GM18868 (cell line): ENCODE data around the gene RNF182.
"Not testable (repeated sequence)": the region's sequence is repeated elsewhere in the genome, so short reads cannot be mapped to it uniquely, and the experiment has no call there.

Source experiments
- ATAC-seq: cut with Tn5 transposase; IDR thresholded peaks from one replicate; pipeline ENCODE4 v1.9.1; 2021; ENCODE audit warnings: mild to moderate bottlenecking, moderate library complexity; ENCODE audit not compliant: unreplicated experiment

Gene RNF182

DNA sequence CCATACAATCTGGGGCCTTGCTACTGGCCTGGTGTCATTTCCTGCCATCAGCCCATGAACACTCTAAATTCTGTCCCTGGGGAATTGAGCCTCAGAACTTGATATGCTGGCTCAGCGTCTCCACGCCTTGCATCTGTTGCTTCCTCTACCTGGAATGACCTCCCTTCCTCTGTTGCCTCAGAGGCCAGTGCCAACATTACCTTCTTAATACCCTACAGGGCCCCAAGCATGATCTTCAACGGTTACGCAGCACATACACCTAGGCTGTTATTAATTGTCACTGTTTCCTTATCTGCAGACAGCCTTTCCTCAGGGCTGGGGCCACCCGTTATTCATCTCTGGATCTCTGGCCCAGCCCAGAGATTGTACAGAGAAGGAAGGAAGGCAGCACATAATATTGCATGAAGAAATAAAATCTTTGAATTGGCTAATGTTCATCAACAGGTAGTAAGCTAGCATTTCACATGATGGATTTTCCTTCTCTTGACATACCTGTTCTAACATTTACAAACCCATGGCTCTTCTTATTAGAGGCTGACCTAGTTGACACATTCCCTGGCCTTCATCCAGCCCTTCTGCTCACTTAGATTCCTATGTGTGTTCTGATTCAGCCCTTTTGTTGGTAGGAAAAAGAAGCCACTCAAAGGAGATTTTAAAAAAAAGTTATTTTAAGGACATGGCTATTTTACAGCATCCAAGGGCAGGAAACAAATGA lies 8.4 kb upstream of the RNF182 start:
- no peak for ATAC-seq

DNA sequence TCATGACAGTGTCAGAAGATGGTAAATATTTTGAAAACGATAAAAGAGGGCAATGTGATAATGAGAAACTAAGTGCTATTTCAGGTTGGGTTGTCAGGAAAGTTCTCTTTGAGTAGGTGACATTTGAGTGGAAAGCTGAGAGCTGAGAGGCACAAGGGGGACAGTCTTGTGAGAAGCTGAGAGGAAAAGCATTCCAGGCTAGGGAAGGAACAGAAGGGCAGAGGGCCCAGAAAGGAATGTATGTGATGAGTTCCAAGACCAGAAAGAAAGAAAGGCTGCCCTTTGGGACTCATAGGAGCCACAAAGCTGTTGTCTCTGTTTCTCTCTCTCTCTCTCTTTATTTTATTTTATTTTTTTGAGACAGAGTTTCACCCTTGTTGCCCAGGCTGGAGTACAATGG lies 7.6 kb upstream of the RNF182 start:
- no peak for ATAC-seq

DNA sequence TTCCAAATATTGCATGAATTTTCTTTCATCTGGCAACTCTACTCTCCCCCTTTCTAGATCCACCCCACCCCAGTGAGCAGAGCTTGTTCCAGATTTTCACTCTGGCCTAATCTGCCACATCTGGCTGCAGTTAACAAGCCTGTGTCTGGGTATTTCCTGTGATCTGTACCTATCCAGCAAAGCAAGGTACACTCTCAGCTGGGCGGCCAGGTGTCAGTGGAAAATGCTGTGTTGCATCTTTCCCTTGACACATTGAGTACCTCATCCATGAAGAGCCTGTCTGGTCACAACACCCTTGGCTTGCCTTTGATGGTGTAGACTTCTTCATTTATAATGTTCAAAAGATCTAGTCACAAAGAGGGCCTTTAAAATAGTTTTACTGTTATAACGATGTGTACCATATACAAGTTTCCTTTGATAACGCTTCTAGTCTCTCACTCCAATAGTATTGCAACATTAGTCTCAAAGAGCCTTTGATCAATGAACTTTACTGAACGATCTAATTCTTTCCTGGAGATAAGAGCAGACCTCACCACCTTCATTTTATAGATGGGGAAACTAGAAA lies 6.0 kb upstream of the RNF182 start:
- no peak for ATAC-seq

DNA sequence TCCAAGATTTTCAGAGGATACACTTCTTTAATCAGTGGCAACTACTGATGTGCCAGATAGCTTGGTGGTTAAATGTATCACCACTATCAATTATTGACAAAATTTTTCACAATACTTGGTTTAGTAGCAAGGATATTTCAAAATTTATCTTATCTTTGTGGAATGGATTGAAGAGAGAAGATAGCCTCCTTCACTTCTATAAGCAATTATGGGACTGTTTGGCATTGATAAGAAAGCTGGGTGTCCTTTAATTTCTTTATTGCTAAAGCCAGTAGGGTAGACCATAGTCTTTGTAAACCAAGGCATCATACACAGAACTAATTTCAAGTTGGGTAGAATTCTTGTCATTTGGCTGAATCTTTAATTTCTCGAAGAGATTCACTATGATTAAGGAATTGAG lies 4.9 kb upstream of the RNF182 start:
- ATAC-seq, result no peak

DNA sequence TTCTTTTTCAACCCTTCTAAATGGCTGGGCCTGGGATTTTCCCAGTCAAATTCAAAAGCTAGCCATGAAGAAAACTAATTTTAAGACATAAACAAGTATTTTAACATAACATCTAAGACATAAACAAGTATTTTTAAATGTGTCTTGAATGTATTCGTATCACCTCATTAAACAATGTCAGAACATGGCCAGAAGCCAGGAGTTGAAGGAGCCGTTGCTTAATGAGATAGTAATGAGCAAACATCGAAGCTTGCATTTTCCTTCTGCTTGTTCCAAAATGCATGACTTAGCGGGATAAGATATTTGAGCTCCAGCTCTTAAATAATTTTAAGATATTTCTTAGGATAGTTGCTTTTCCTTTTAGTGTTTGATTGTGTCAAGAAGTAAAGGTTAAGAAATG lies 4.2 kb upstream of the RNF182 start:
- no peak for ATAC-seq

DNA sequence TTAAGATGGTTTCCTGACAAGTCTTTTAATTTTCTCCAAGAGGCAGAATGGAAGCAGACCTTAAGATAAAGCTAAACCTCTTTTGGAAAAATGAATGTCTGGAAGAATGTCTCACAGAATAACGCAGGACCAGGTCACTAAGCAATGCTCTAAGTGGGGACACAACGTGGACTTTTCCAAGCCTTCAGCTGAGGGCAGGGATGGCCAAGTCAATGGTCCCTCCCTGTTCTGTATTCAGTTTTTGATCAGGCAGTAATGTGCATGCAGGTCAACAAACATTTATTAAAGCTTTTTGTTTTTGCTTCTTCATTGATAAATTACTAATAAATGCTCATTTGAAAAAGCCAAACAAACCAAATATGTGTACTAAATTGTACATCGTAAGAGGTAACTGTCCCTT lies 2.0 kb upstream of the RNF182 start:
- no peak for ATAC-seq

DNA sequence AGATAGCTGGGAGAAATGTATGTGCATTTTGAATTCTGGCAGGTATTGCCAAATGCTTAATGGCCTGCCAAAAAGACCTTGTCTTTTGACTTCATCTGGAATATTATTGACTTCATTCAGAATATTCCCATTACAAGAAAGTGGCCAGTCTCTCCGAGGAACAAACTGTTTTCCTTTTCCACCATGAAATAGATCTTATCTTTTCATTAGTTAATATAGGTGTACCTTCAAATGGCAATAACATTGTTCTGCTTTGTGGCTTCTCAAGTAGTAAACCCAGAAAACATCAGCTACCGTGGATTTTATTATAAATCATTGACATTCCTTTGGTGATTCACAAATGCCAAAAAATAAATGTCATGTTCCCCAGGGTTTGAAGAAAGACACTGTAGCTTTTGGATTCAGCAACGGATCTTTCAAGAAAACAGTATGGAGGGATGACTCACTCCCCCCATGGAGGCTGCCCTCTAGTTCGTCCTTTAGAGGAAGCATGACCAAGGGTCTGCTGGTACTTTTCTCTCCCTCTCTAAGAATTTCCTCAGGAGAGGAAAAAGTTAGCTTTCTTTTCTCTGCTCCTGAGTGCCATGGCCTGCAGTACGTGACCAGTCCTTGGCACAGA lies 1.1 kb upstream of the RNF182 start:
- no peak for ATAC-seq

DNA sequence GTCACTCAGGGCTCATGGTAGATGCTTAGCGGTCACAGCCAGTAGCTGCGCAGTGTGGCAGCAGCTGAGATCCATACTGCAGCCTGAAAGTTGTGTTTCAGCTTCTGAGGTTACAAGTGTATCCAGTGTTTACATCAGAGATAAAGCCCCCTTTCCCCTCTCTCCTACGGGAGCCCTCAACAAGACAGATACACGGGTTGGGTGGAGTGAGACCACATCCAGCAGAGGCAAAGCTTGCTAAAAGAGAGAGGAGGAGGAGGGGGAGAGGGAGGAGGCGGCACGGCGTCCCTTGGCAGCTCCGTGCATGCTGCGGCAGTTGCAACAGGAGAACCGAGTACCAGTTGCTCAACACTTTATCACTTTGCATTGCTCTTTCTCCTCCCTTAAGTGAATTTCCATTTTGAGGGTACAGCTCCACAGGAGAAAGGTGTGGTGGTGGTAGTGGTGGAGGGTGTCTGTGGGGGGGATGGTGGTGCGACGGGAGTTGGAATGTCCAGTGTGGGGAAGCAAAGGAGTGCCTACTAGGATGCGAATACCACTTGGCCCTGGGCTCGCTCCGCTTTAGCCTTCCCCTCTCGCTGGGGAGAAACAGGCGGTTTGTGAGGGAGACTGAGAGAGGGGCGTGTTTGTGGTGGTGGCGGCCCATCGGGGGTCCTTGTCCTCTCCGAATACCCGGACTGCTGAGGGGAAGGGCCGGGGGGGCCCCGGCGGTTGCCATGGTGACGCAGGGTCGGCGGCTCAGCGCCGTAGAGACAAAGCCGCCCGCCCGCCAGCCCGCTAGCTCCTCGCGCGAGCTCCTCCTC lies 405 bp upstream of the RNF182 start:
- ATAC-seq, result no peak

DNA sequence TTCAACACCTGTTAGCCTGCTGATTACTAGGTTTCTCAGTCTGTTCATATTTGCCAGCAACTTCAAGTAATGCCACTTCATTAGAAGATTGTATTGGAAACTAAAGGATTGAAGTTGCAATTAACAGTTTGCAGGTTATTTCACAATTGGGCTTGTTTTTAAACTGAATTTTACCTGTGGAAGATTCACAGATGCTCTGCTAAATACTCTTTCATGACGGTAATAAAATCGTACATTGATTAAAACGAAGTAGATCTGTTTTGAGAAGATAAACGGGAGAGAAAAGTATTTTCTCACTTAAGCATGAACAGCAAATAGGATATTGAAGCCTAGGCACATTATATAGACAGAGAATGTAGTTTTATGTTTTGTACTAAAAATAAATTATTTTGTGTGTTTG lies 1.6 kb downstream of the RNF182 start:
- no peak for ATAC-seq

DNA sequence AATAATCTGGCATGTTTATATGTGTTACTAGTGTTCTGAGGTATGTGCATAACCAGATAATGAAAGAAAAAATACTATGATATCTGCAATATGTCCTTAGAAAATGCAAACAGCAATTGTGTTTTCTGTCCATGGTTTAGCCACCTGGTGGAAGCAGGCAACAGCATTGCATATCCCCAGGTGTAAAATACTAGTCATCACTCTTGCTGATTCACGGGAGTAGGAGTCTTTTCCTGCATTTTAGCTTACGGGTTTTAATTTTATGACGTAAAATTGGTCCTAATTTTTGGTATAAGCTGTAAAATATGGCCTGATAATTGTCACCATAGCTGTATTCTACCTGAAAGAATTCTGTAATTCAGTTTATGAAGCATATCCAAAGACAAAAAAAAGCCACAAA lies 2.5 kb downstream of the RNF182 start:
- no peak for ATAC-seq

DNA sequence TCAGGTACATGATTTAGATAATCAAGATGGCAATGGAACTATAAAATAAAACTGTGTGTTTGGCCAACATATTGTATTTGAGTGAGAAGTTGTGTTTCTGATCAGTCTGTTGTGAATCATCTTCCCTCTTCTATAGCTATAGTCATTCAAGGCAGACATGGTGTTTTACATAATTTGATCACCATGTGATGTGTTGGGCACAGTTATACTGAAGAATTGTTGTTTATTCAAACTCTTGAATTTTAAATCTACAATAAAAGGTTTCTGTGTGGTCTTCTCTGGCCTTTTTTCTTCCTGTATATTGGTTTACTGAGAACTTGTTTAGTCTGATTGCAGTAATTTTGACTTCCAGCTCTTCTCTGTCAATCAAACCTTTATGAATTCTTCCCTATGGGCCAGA lies 4.4 kb downstream of the RNF182 start:
- ATAC-seq, result no peak

DNA sequence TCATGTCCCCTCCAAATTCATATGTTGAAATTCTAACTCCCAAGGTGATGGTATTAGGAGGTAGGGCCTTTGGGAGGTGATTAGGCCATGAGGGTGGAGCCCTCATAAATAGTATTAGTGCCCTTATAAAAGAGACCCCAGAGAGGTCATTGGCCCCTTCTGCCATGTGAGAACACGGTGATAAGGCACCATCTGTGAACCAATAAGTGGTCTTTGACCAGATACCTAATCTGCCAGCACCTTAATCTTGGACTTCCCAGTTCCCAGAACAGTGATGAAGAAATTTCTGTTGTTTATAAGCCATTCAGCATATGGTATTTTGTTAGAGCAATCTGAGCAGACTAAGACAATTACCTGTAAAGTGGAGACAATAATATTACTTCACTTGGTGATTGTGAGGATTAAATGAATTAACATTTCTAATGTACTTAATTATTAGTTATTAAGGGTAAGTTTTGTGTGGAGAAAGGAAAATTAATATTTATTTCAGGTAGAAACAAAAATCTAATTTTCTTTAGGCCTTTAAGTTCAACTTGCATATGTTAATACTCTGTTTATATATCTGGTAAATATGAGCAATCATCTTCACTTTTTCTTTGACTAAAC lies 7.1 kb downstream of the RNF182 start:
- no peak for ATAC-seq

DNA sequence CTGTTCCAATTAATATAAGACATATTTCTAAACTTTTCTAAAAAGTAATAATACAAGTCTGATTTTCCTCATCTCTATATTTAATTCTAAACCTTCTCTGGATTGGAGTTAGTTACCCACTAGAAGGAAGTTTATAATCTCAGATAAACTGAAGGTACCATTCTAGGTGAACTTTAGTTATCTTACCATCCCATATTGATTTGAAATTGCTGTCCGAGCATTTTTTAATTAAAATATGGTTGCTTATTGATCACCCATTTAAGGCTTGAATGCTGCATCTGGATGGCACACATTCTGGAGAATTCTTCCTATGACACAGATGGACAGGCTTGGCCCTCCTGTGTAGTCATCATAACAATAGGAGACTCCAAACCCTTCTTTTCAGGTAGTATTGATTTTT lies 8.0 kb downstream of the RNF182 start:
- ATAC-seq, result no peak

DNA sequence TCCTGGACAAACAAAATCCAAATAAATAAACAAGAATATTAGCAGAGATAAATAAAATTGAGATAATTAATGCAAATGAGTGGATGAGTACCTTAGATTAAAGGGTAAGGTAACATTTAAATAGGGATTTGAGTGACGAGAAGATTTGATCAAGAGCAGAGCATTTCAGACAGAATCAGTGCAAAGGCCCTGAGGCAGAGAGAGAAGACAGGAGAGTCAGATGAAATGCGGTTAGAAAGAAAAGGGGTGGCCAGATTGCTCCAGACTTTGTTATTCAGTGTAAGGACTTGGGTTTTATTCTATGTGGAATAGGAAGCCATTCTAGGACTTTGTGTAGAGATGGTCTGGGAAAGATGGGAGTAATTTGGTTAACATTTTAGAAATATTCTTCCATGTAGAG lies 10.0 kb downstream of the RNF182 start:
- no peak for ATAC-seq

DNA sequence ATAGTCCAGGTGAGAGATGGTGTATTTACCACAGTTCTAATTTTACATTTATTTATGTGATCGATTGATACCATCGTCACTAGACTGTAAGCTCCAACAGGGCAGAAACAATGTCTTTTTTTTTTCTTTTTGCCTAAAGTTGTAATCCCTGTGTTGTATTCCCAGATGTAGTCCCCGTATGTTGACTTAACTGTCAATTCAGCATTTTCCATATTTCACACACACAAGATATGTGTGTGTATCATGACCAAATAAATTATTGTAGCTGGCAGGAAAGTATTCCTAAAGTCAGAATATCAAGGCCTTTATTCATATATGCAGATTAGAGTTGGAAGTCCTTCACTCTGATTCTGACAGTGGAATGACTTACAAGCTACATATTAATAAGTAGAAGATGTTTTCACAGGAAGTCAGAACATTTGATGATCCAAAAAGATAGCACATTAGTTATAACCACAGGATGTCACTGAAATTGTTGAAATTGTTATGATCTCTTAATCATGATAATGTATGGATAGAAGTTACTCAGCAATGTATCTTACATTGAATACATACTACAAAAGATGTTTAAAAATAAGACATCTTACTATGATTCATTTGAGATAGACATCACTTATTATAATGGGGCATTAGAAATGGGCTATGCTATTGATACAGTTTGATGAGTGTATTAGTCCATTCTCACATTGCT lies 10.6 kb downstream of the RNF182 start:
- ATAC-seq, result no peak

DNA sequence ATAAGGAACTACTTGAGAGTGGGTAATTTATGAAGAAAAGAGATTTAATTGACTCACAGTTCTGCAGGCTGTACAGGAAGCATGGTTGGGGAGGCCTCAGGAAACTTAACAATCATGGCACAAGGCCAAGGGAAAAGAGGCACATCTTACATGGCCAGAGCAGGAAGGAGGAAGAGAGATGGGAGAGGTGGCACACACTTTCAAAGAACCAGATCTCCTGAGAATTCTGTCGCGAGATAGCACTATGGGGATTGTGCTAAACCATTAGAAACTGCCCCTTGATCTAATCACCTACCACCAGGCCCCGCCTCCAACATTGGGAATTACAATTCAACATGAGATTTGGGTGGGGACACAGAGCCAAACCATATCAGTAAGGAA lies 11.1 kb downstream of the RNF182 start:
- ATAC-seq, result not testable (repeated sequence)

DNA sequence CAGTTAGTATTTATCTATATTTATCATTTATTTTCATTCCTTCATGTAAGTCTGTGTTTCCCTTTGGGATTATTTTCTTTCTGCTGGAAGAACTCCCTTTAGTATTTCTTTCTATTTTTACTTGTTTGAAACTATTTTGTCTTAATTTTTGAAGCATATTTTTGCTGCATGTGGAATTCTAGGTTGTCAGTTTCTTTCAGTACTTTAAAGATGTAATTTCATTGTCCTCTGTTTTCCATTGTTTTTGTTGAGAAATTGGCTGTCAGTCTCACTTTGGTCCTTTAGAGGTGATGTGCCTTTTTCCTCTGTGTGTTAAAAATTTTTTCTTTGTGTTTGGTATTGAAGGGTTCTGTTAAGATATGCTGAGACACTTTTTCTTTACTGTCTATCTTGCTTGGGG lies 17.1 kb downstream of the RNF182 start:
- no peak for ATAC-seq

DNA sequence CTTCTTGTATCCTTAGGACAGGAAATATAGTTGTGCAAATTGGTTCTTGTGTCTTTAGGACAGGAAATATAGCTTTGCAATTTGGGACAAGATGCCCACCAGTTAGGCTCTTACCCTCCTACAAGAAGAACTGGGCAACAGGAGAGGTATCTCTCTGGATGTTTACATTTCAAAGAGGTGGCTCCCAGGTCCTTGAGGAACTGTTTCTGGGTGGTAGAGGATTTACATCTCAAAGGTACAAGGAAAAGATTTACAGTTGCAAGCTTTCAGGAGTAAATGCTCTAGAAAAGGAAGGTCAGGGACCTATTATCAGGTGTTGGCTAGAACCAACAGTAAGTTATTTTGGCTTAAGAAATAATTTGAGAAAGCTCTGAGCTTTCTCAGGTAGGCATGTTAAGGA lies 19.2 kb downstream of the RNF182 start:
- ATAC-seq, result no peak

DNA sequence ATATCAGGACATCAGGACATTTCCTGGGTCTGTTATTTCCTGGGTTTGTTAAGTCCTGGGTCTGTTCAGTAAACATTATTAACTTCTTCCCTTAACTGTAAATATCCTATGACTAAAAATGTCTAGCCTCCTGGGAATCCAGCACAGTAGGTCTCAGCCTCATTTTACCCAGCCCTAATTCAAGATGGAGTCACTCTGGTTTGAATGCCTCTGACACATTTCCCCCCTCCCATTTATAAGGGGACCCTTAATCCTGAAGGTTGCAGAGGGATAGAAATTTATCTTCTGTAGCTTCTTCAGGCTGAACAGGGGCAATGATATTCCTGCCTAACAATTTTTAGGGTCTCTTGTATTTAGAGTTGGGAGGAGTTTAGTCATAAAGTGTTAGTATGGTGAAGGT lies 21.8 kb downstream of the RNF182 start:
- no peak for ATAC-seq

DNA sequence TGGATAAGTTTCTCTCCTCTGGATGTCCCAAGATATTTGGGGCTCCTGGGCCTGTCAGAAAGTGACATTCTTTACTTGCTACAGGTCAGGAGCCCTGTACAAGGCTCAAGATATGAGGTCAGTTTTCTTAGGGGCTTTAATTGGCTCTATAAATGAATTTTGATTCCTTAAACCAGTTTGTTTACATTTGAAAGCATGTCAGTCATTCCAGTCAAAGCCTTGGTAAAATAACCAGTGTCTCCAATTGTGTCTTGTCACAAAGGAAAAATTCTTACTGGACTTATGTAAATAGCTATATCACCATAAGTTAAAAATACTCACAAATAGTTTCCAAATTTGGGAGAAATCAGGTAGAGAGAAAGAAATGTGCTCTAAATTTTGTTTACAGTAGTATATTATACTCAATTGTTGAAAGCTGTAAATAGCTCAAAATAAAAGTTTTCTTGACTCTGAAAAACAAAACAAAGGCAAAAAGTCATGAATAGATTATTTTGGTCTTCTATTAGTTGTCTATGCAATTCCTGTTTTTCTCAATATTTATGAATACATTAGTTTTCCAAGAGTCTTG lies 22.9 kb downstream of the RNF182 start:
- ATAC-seq, result no peak

DNA sequence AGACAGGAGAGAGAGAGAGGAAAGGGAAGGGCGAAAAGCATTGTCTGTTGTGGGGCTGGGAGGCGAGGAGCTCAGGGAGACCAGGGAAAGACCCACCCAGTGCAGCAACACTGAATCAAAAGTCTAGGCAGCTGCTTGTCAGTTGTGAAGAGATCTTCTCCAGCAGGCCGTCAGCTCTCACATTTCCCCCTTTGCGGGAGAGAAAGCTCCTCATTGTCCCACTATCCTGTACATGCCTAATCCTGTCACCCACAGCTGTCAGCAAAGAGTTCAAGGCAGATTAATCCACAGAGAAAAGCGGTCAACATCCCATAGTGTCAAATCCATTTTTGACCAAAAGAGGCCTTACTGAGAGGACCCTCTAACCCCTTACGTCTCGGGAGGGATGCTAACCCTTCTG lies 27.3 kb downstream of the RNF182 start:
- no peak for ATAC-seq
